ENCODE data around the gene ADGRF5. TPM values are rescaled to one million over a fixed set of nuclear protein-coding genes. Genes with fewer than 3 reads are reported as not detected.
A peak's percentile ranks its signal among the peaks of the same experiment; 100 is the strongest.
"Not testable (repeated sequence)": the region's sequence is repeated elsewhere in the genome, so short reads cannot be mapped to it uniquely, and the experiment has no call there.

ADGRF5 gene
- total RNA-seq, 1 donor from 2014 or later = 0.13 TPM

GRCh38 chr6:46863791-46864190 is 57.9 kb downstream of the ADGRF5 start:
- no peak overlapping the region for H3K4me3 ChIP-seq (ENCODE audit: low read depth, low read length)
- H3K27me3 ChIP-seq (ENCODE audit: control insufficient read depth, insufficient read depth, low read length) = no peaks in the 10 kb centered on the region
- no peaks in the 10 kb centered on the region for H3K36me3 ChIP-seq (ENCODE audit: control insufficient read depth, insufficient read depth, low read length)
- TF ChIP-seq CTCF (IDR thresholded peaks at IDR 0.05; ENCODE audit: insufficient read depth, low read length, poor library complexity, severe bottlenecking) = no peak
- DNase-seq (ENCODE audit: low read depth) = no peak

- no peak for DNase-seq (ENCODE audit: low read depth)
- no peaks in the 10 kb centered on the region for H3K27me3 ChIP-seq (ENCODE audit: control insufficient read depth, insufficient read depth, low read length)
- TF ChIP-seq CTCF (IDR thresholded peaks at IDR 0.05; ENCODE audit: insufficient read depth, low read length, poor library complexity, severe bottlenecking) = no peak
- H3K36me3 ChIP-seq (ENCODE audit: control insufficient read depth, insufficient read depth, low read length) = no peaks in the 10 kb centered on the region
- H3K4me3 ChIP-seq (ENCODE audit: low read depth, low read length) = no peak overlapping the region
Measured at GRCh38 chr6:46862381-46862780, 59.4 kb downstream of the ADGRF5 start.

GRCh38 chr6:46855966-46856365 is 65.8 kb downstream of the ADGRF5 start:
- not testable (repeated sequence) for H3K27me3 ChIP-seq (ENCODE audit: control insufficient read depth, insufficient read depth, low read length); DNase-seq (ENCODE audit: low read depth); H3K36me3 ChIP-seq (ENCODE audit: control insufficient read depth, insufficient read depth, low read length); H3K4me3 ChIP-seq (ENCODE audit: low read depth, low read length)
- peak; percentile 75 for TF ChIP-seq CTCF (IDR thresholded peaks at IDR 0.05; ENCODE audit: insufficient read depth, low read length, poor library complexity, severe bottlenecking)

GRCh38 chr6:46851576-46851975 is 70.2 kb downstream of the ADGRF5 start:
- DNase-seq (ENCODE audit: low read depth); H3K4me3 ChIP-seq (ENCODE audit: low read depth, low read length); H3K36me3 ChIP-seq (ENCODE audit: control insufficient read depth, insufficient read depth, low read length); H3K27me3 ChIP-seq (ENCODE audit: control insufficient read depth, insufficient read depth, low read length): not testable (repeated sequence)

GRCh38 chr6:46850792-46851191 is 70.9 kb downstream of the ADGRF5 start:
- Histone ChIP-seq H3K4me3 (ENCODE audit: low read depth, low read length) (no peak overlapping the region), H3K27me3 (ENCODE audit: control insufficient read depth, insufficient read depth, low read length) (no peaks in the 10 kb centered on the region), H3K36me3 (ENCODE audit: control insufficient read depth, insufficient read depth, low read length) (no peaks in the 10 kb centered on the region)
- no peak for TF ChIP-seq CTCF (IDR thresholded peaks at IDR 0.05; ENCODE audit: insufficient read depth, low read length, poor library complexity, severe bottlenecking)
- DNase-seq (ENCODE audit: low read depth) = no peak

GRCh38 chr6:46849361-46849690 is 72.4 kb downstream of the ADGRF5 start:
- no peaks in the 10 kb centered on the region for H3K36me3 ChIP-seq (ENCODE audit: control insufficient read depth, insufficient read depth, low read length)
- H3K27me3 ChIP-seq (ENCODE audit: control insufficient read depth, insufficient read depth, low read length) = no peaks in the 10 kb centered on the region
- H3K4me3 ChIP-seq (ENCODE audit: low read depth, low read length) = no peak overlapping the region
- no peak for TF ChIP-seq CTCF (IDR thresholded peaks at IDR 0.05; ENCODE audit: insufficient read depth, low read length, poor library complexity, severe bottlenecking)
- no peak for DNase-seq (ENCODE audit: low read depth)

Data from kidney epithelial cell (primary cell).